SK-N-SH (cell line): Measurements from ENCODE around the gene CRTC3. TPM values are rescaled to one million over a fixed set of nuclear protein-coding genes. Genes with fewer than 3 reads are reported as not detected.
"Not testable (repeated sequence)": the region's sequence is repeated elsewhere in the genome, so short reads cannot be mapped to it uniquely, and the experiment has no call there.

Source experiments
- CTCF ChIA-PET: fragments of 300-600, 350-600 bp; formaldehyde crosslinking; extraction: SDS; loops from one replicate; lab custom pipeline; 2021; lab: Yijun Ruan, JAX
- POLR2A ChIA-PET: fragments of 350-600 bp; sonication (Branson Sonifier 250); formaldehyde crosslinking; extraction: SDS; loops from one replicate; lab custom pipeline; 2020; ENCODE audit warnings: antibody characterized with exemption, inconsistent platforms; lab: Yijun Ruan, JAX
- DNase-seq: peaks from one replicate; pipeline ENCODE4 v3.0.0; 2012
- H2AFZ ChIP-seq: fragments of 200-600 bp; sonication (generic); 2 replicates; pipeline ENCODE4 v1.8.1; 2016; ENCODE audit warnings: antibody characterized with exemption, mild to moderate bottlenecking, low read depth
- H3F3A ChIP-seq: fragments of 200-600 bp; sonication (generic); replicated peaks from 2 replicates; pipeline ENCODE3; 2016; ENCODE audit warnings: antibody characterized with exemption, mild to moderate bottlenecking; ENCODE audit not compliant: insufficient read depth
- H3K27ac ChIP-seq, 2 experiments: fragments of 200-500 bp in 1 of 2; fragments of 200-600 bp in 1 of 2; sonication (Bioruptor generic) in 1 of 2; sonication (generic), shearing (Covaris generic) in 1 of 2; 2 replicates each; pipeline versions ENCODE4 v1.5.1 to v1.6.1; 2014 to 2016; ENCODE audit warnings: low read depth in 2 of 2, inconsistent platforms in 1 of 2, low read length in 1 of 2, mild to moderate bottlenecking in 1 of 2, mixed read lengths in 1 of 2
- H3K27me3 ChIP-seq: fragments of 200-600 bp; sonication (generic), shearing (Covaris generic); 2 replicates; pipeline ENCODE4 v1.6.1; 2016; ENCODE audit warnings: mixed run types; ENCODE audit not compliant: insufficient read depth
- H3K36me3 ChIP-seq, 2 experiments: fragments of 200-500 bp in 1 of 2; fragments of 200-600 bp in 1 of 2; sonication (Bioruptor generic) in 1 of 2; sonication (generic) in 1 of 2; replicated peaks in 1 of 2; 2 replicates each; pipeline versions ENCODE3 to v1.5.1; 2014 to 2016; ENCODE audit warnings: low read length in 1 of 2, mild to moderate bottlenecking in 1 of 2; ENCODE audit not compliant: insufficient read depth in 2 of 2, control insufficient read depth in 1 of 2
- H3K4me1 ChIP-seq, 2 experiments: fragments of 200-500 bp in 1 of 2; fragments of 200-600 bp in 1 of 2; sonication (Bioruptor generic) in 1 of 2; sonication (generic), shearing (Covaris generic) in 1 of 2; 2 replicates each; pipeline versions ENCODE4 v1.5.1 to v1.6.1; 2014 to 2016; ENCODE audit warnings: low read depth in 1 of 2, low read length in 1 of 2, mixed run types in 1 of 2; ENCODE audit not compliant: insufficient read depth in 2 of 2, control insufficient read depth in 1 of 2
- H3K4me2 ChIP-seq: fragments of 200-600 bp; sonication (generic), shearing (Covaris generic); 2 replicates; pipeline ENCODE4 v1.6.1; 2017; ENCODE audit warnings: mixed run types
- H3K4me3 ChIP-seq, 2 experiments: fragments of 200-500 bp in 1 of 2; fragments of 200-600 bp in 1 of 2; sonication (Bioruptor generic) in 1 of 2; sonication (generic), shearing (Covaris generic) in 1 of 2; 2 replicates each; pipeline versions ENCODE4 v1.5.1 to v1.8.1; 2014 to 2016; ENCODE audit warnings: low read depth in 2 of 2, inconsistent platforms in 1 of 2, low read length in 1 of 2, mild to moderate bottlenecking in 1 of 2, mixed read lengths in 1 of 2, moderate library complexity in 1 of 2
- H3K79me2 ChIP-seq: fragments of 200-600 bp; sonication (generic); 2 replicates; pipeline ENCODE4 v1.8.1; 2017; ENCODE audit warnings: mild to moderate bottlenecking; ENCODE audit not compliant: insufficient read depth
- H3K9ac ChIP-seq: fragments of 200-600 bp; sonication (generic); 2 replicates; pipeline ENCODE4 v1.6.1; 2017; ENCODE audit warnings: mixed run types
- H3K9me2 ChIP-seq: fragments of 200-600 bp; sonication (generic); 2 replicates; pipeline ENCODE4 v1.6.1; 2017; ENCODE audit warnings: mixed run types
- H3K9me3 ChIP-seq: fragments of 200-600 bp; sonication (generic); 2 replicates; pipeline ENCODE4 v1.6.1; 2017; ENCODE audit warnings: mixed run types, mild to moderate bottlenecking, moderate library complexity
- H4K20me1 ChIP-seq: fragments of 200-600 bp; sonication (generic); 2 replicates; pipeline ENCODE4 v1.6.1; 2017; ENCODE audit warnings: mild to moderate bottlenecking, mixed run types; ENCODE audit not compliant: insufficient read depth
- ELF1 ChIP-seq: IDR thresholded peaks from 2 replicates; pipeline ENCODE4 v1.4.0; 2012
- FOSL2 ChIP-seq: IDR thresholded peaks from 2 replicates; pipeline ENCODE4 v1.4.0; 2012; ENCODE audit warnings: low read depth, mild to moderate bottlenecking, moderate library complexity, borderline replicate concordance
- FOXJ3 ChIP-seq: sonication (generic); formaldehyde crosslinking; IDR thresholded peaks from 2 replicates; pipeline ENCODE4 v1.5.1; 2020; ENCODE audit warnings: mild to moderate bottlenecking, missing genetic modification reagents
- FOXM1 ChIP-seq: IDR thresholded peaks from 2 replicates; pipeline ENCODE4 v1.4.0; 2012; ENCODE audit warnings: low read depth, mild to moderate bottlenecking
- JUND ChIP-seq: IDR thresholded peaks from 2 replicates; pipeline ENCODE4 v1.4.0; 2012
- NFIC ChIP-seq: IDR thresholded peaks from 2 replicates; pipeline ENCODE4 v1.4.0; 2012; ENCODE audit warnings: borderline replicate concordance
- RAD21 ChIP-seq: IDR thresholded peaks from 2 replicates; pipeline ENCODE4 v1.6.1; 2012; ENCODE audit warnings: mild to moderate bottlenecking, low read length
- RCOR1 ChIP-seq: fragments of 150-350 bp; IDR thresholded peaks from 2 replicates; pipeline ENCODE4 v1.6.1; 2017; ENCODE audit warnings: antibody characterized with exemption, low read length
- TCF12 ChIP-seq: IDR thresholded peaks from 2 replicates; pipeline ENCODE4 v1.4.0; 2012
- TEAD4 ChIP-seq: IDR thresholded peaks from 2 replicates; pipeline ENCODE4 v1.4.0; 2012; ENCODE audit warnings: mild to moderate bottlenecking, borderline replicate concordance; ENCODE audit not compliant: insufficient read depth
- WGBS: methylation state at CpG from one replicate; pipeline ENCODE4 v1.1.6; 2017; ENCODE audit warnings: low lambda C conversion rate; 5-methylcytosine and 5-hydroxymethylcytosine counted together
- polyA plus RNA-seq, 3 experiments: library from polyadenylated mRNA; depleted of rRNA; stranded (reverse); fragments of >200 nt; gene quantifications; 2 replicates each; pipeline ENCODE4 v1.2.3, GENCODE V29; 2012
- TF ChIP-seq, protein P1 (sequence below): IDR thresholded peaks from 2 replicates; pipeline ENCODE4; 2012
- TF ChIP-seq, protein P2 (sequence below): IDR thresholded peaks from 2 replicates; pipeline ENCODE4 v1.4.0; 2012; ENCODE audit warnings: low read depth, borderline replicate concordance
- TF ChIP-seq, protein P3 (sequence below): IDR thresholded peaks from 2 replicates; pipeline ENCODE4 v1.6.1; 2012; ENCODE audit warnings: mild to moderate bottlenecking, low read depth, low read length, moderate library complexity

CRTC3 gene
- polyA plus RNA-seq, 1 of the 3 experiments (the other 2 are of a cell fraction), result 16.7 TPM

DNA sequence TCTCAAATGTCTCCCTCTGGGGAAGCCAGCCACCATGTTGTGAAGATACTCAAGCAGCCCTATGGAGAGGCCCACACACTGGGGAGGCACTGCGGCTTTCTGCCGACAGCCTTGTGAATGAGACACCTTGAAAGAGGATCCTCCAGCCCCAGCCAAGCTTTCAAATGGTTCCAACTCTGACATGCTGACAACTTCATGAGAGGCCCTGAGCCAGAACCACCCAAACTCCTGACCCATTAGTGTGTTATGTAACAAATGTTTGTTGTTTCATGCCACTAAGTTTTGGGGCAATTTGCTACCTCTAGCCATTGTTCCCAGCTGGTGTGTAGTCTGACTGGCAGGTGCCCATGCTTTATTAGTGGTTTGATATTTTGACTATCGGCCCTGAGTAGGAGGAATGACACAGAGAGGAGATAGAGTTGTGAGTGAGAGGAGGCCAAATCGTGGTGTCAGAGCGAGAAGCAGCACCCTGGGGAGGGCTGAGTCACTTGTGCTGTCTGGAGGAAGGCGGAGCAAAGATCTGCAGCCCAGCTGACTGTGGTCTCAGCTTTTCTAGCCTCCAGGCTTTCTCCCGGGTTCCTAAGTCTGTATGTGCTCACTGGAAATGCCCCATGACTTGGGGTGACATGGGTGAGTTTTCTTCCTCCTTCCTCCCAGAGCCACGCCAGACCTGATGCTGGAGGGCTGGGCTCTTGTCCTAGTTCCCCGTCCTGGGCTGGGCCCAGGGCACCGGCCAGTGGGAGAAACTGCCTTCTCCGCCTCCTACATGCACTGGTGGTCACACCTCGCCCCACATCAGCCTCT is 130.7 kb downstream of the CRTC3 start (continued):
- TF ChIP-seq, protein P1, sequence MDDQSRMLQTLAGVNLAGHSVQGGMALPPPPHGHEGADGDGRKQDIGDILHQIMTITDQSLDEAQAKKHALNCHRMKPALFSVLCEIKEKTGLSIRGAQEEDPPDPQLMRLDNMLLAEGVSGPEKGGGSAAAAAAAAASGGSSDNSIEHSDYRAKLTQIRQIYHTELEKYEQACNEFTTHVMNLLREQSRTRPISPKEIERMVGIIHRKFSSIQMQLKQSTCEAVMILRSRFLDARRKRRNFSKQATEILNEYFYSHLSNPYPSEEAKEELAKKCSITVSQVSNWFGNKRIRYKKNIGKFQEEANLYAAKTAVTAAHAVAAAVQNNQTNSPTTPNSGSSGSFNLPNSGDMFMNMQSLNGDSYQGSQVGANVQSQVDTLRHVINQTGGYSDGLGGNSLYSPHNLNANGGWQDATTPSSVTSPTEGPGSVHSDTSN, result peak; percentile 48; the same call in 1 of the 2 replicates
- no peak for TF ChIP-seq NFIC
- TF ChIP-seq RAD21, result no peak
- TF ChIP-seq, protein P2, sequence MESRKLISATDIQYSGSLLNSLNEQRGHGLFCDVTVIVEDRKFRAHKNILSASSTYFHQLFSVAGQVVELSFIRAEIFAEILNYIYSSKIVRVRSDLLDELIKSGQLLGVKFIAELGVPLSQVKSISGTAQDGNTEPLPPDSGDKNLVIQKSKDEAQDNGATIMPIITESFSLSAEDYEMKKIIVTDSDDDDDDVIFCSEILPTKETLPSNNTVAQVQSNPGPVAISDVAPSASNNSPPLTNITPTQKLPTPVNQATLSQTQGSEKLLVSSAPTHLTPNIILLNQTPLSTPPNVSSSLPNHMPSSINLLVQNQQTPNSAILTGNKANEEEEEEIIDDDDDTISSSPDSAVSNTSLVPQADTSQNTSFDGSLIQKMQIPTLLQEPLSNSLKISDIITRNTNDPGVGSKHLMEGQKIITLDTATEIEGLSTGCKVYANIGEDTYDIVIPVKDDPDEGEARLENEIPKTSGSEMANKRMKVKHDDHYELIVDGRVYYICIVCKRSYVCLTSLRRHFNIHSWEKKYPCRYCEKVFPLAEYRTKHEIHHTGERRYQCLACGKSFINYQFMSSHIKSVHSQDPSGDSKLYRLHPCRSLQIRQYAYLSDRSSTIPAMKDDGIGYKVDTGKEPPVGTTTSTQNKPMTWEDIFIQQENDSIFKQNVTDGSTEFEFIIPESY, result no peak
- TF ChIP-seq, protein P3, sequence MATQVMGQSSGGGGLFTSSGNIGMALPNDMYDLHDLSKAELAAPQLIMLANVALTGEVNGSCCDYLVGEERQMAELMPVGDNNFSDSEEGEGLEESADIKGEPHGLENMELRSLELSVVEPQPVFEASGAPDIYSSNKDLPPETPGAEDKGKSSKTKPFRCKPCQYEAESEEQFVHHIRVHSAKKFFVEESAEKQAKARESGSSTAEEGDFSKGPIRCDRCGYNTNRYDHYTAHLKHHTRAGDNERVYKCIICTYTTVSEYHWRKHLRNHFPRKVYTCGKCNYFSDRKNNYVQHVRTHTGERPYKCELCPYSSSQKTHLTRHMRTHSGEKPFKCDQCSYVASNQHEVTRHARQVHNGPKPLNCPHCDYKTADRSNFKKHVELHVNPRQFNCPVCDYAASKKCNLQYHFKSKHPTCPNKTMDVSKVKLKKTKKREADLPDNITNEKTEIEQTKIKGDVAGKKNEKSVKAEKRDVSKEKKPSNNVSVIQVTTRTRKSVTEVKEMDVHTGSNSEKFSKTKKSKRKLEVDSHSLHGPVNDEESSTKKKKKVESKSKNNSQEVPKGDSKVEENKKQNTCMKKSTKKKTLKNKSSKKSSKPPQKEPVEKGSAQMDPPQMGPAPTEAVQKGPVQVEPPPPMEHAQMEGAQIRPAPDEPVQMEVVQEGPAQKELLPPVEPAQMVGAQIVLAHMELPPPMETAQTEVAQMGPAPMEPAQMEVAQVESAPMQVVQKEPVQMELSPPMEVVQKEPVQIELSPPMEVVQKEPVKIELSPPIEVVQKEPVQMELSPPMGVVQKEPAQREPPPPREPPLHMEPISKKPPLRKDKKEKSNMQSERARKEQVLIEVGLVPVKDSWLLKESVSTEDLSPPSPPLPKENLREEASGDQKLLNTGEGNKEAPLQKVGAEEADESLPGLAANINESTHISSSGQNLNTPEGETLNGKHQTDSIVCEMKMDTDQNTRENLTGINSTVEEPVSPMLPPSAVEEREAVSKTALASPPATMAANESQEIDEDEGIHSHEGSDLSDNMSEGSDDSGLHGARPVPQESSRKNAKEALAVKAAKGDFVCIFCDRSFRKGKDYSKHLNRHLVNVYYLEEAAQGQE, result no peak
- TF ChIP-seq FOSL2, result peak; percentile 48; the same call in 1 of the 2 replicates
- TF ChIP-seq TEAD4, result no peak
- TF ChIP-seq FOXJ3 (CRISPR knock-in tag), result no peak
- no peak; the same call in 1 of the 2 replicates for TF ChIP-seq JUND
- no peak for TF ChIP-seq RCOR1
- peak; percentile 40; the same call in 1 of the 2 replicates for TF ChIP-seq TCF12
- TF ChIP-seq FOXM1, result no peak
- no peak for TF ChIP-seq ELF1

DNA sequence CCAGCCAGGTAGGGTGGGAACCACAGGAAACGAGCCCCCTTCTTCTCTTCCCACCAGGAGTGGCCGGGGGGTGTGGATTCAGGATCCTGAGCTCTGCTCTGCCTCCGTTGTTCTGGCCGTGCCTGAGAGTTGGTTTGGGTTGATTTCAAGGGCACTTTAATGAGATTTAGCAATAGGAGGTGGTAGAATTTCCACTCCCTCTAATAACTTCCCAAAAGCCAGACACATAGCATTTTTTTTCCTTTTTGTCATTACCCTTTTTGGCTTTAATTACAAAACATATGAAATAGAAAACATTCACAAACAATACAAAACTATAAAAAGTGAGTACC is 131.2 kb downstream of the CRTC3 start:
- POLR2A ChIA-PET, H4K20me1 ChIP-seq, H3K9ac ChIP-seq, H2AFZ ChIP-seq, H3K36me3 ChIP-seq, H3K79me2 ChIP-seq, H3K9me2 ChIP-seq, H3K27me3 ChIP-seq, H3K4me3 ChIP-seq, H3K9me3 ChIP-seq, DNase-seq, H3K4me1 ChIP-seq: not testable (repeated sequence)
- peak overlapping the region; percentile 62; the same call in 1 of the 2 replicates for H3K4me2 ChIP-seq
- 50% methylated on average over 2 of the region's 4 CpGs for WGBS
- peak overlapping the region in 1 of 2 experiments; percentile 45; a peak in 1 of 4 replicates for H3K27ac ChIP-seq
- CTCF ChIA-PET, result interaction anchor here (1.1 to 3.0 kb wide), 2 partner anchors 13 to 225 kb away, joined by 3 to 14 read pairs; no protein-coding TSS in a partner anchor
- peaks cover 26% of the 10 kb centered on the region for H3F3A ChIP-seq

DNA sequence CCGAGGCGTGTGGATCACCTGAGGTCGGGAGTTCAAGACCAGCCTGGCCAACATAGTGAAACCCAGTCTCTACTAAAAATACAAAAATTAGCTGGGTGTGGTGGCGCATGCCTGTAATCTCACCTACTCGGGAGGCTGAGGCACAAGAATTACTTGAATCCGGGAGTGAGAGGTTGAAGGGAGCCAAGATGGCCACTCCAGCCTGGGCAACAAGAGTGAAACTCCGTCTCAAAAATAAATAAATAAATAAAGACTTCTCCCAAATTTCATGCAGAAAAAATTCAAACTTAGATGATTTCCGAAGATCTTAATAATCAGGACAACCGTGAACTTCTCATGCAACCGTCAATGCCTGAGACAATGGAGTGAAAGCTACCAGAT is 134.3 kb downstream of the CRTC3 start:
- POLR2A ChIA-PET, H3K9me3 ChIP-seq, H3K4me3 ChIP-seq, H3K4me2 ChIP-seq, DNase-seq, H4K20me1 ChIP-seq, H3K27me3 ChIP-seq, H3K9ac ChIP-seq, H2AFZ ChIP-seq, H3K9me2 ChIP-seq, H3K36me3 ChIP-seq, H3K27ac ChIP-seq, H3K79me2 ChIP-seq: not testable (repeated sequence)
- peaks cover 5 to 16% of the 10 kb centered on the region in 2 experiments; a peak in 2 of 4 replicates for H3K4me1 ChIP-seq
- 96% methylated on average over 10 of the region's 10 CpGs for WGBS
- peaks cover 28% of the 10 kb centered on the region for H3F3A ChIP-seq
- CTCF ChIA-PET, result interaction anchor here (1.1 to 4.3 kb wide), 5 partner anchors 10 to 292 kb away, joined by 3 to 13 read pairs (median 6); no protein-coding TSS in a partner anchor
